IMR-90 (cell line): ENCODE measurements around the gene NAXE. TPM values are rescaled to one million over a fixed set of nuclear protein-coding genes. Genes with fewer than 3 reads are reported as not detected.

Experiments used
- ATAC-seq: fragments of 200-7000 bp; cut with Tn5 transposase; 2 replicates; pipeline ENCODE4 v1.9.1; 2020; ENCODE audit warnings: low read depth, mild to moderate bottlenecking, moderate library complexity
- BruUV-seq: library from RNA; stranded (reverse); fragments of 400-500 nt; replicated peaks from 2 replicates; lab custom pipeline; 2021; lab: Mats Ljungman, UMichigan
- CTCF ChIA-PET: fragments of 300-600 bp; formaldehyde crosslinking; extraction: SDS; loops from one replicate; lab custom pipeline; 2021; ENCODE audit warnings: antibody characterized with exemption; lab: Yijun Ruan, JAX
- POLR2A ChIA-PET: fragments of 300-600 bp; sonication (Branson Sonifier 250); formaldehyde crosslinking; loops from one replicate; lab custom pipeline; 2022; ENCODE audit warnings: antibody characterized with exemption; ENCODE audit not compliant: unreplicated experiment; lab: Charles Lee
- DNase-seq: peaks from one replicate; pipeline ENCODE4 v3.0.0; 2013
- H2AFZ ChIP-seq: replicated peaks from 2 replicates; pipeline ENCODE3; 2013; ENCODE audit warnings: low read length, mild to moderate bottlenecking; ENCODE audit not compliant: poor library complexity
- H2AK5ac ChIP-seq: 2 replicates; pipeline ENCODE4 v1.6.1; 2013; ENCODE audit warnings: low read depth, low read length, inconsistent platforms
- H2AK9ac ChIP-seq: replicated peaks from 2 replicates; pipeline ENCODE3; 2013; ENCODE audit warnings: mild to moderate bottlenecking, low read depth, low read length, moderate library complexity; ENCODE audit not compliant: poor library complexity
- H2BK120ac ChIP-seq: 2 replicates; pipeline ENCODE4 v1.6.1; 2013; ENCODE audit warnings: low read depth, low read length, inconsistent platforms
- H2BK15ac ChIP-seq: 3 replicates; pipeline ENCODE4 v1.6.1; 2013; ENCODE audit warnings: low read depth, low read length, inconsistent platforms
- H2BK20ac ChIP-seq: 2 replicates; pipeline ENCODE4 v1.6.1; 2013; ENCODE audit warnings: low read depth, mild to moderate bottlenecking, inconsistent platforms, low read length, moderate library complexity
- H2BK5ac ChIP-seq: 2 replicates; pipeline ENCODE4 v1.6.1; 2013; ENCODE audit warnings: mild to moderate bottlenecking, low read depth, low read length, inconsistent platforms; ENCODE audit not compliant: poor library complexity, severe bottlenecking
- H3K14ac ChIP-seq: replicated peaks from 2 replicates; pipeline ENCODE4 v1.6.1; 2013; ENCODE audit warnings: low read depth, low read length, inconsistent platforms
- H3K18ac ChIP-seq: 2 replicates; pipeline ENCODE4 v1.6.1; 2013; ENCODE audit warnings: low read depth, low read length, control low read depth
- H3K23ac ChIP-seq: 2 replicates; pipeline ENCODE4 v1.6.1; 2013; ENCODE audit warnings: low read depth, low read length, inconsistent platforms
- H3K27ac ChIP-seq: 2 replicates; pipeline ENCODE4 v1.5.1; 2013; ENCODE audit warnings: mild to moderate bottlenecking, control low read depth, low read length; ENCODE audit not compliant: insufficient read depth
- H3K27me3 ChIP-seq: 2 replicates; pipeline ENCODE4 v1.6.1; 2013; ENCODE audit warnings: low read length; ENCODE audit not compliant: control insufficient read depth, insufficient read depth
- H3K36me3 ChIP-seq: 2 replicates; pipeline ENCODE4 v1.6.1; 2013; ENCODE audit warnings: low read length, mixed read lengths; ENCODE audit not compliant: control insufficient read depth, insufficient read depth
- H3K4ac ChIP-seq: 2 replicates; pipeline ENCODE4 v1.6.1; 2013; ENCODE audit warnings: low read depth, low read length, inconsistent platforms
- H3K4me1 ChIP-seq: 2 replicates; pipeline ENCODE4 v1.6.1; 2013; ENCODE audit warnings: low read length, mixed read lengths; ENCODE audit not compliant: control insufficient read depth, insufficient read depth
- H3K4me2 ChIP-seq: 2 replicates; pipeline ENCODE4 v1.6.1; 2013; ENCODE audit warnings: low read depth, mild to moderate bottlenecking, control low read depth, low read length, moderate library complexity
- H3K4me3 ChIP-seq: 2 replicates; pipeline ENCODE4 v1.5.1; 2013; ENCODE audit warnings: low read depth, mild to moderate bottlenecking, control low read depth, low read length, moderate library complexity; ENCODE audit not compliant: insufficient read depth
- H3K56ac ChIP-seq: 2 replicates; pipeline ENCODE4 v1.6.1; 2013; ENCODE audit warnings: low read length, inconsistent platforms; ENCODE audit not compliant: insufficient read depth; ENCODE audit errors: extremely low read depth
- H3K79me1 ChIP-seq, 2 experiments: 2 replicates each; pipeline ENCODE4 v1.6.1; 2013; ENCODE audit warnings: low read length in 2 of 2, inconsistent platforms in 1 of 2, low read depth in 1 of 2
- H3K9ac ChIP-seq: 2 replicates; pipeline ENCODE4 v1.6.1; 2013; ENCODE audit warnings: low read depth, low read length, control low read depth
- H3K9me1 ChIP-seq: 2 replicates; pipeline ENCODE4 v1.6.1; 2013; ENCODE audit warnings: low read length, inconsistent platforms; ENCODE audit not compliant: insufficient read depth
- H3K9me3 ChIP-seq: 2 replicates; pipeline ENCODE4 v1.6.1; 2013; ENCODE audit warnings: low read length; ENCODE audit not compliant: control insufficient read depth, insufficient read depth
- H4K20me1 ChIP-seq: 2 replicates; pipeline ENCODE4 v1.6.1; 2013; ENCODE audit warnings: low read length, inconsistent platforms; ENCODE audit not compliant: insufficient read depth
- H4K5ac ChIP-seq: 2 replicates; pipeline ENCODE4 v1.6.1; 2013; ENCODE audit warnings: mild to moderate bottlenecking, low read depth, low read length, control low read depth
- H4K8ac ChIP-seq, 2 experiments: 2 replicates each; pipeline ENCODE4 v1.6.1; 2013; ENCODE audit warnings: low read depth in 2 of 2, low read length in 2 of 2, control low read depth in 1 of 2, inconsistent platforms in 1 of 2
- H4K91ac ChIP-seq: 2 replicates; pipeline ENCODE4 v1.6.1; 2013; ENCODE audit warnings: low read depth, low read length, inconsistent platforms; ENCODE audit not compliant: insufficient read depth
- BHLHE40 ChIP-seq: fragments of 150-350 bp; IDR thresholded peaks from 2 replicates; pipeline ENCODE4 v1.6.1; 2016; ENCODE audit warnings: mild to moderate bottlenecking, low read depth, low read length
- CHD1 ChIP-seq: IDR thresholded peaks from 2 replicates; pipeline ENCODE4 v1.6.1; 2012; ENCODE audit warnings: low read depth, low read length, improper control_type of control experiment
- FOS ChIP-seq: fragments of 150-350 bp; IDR thresholded peaks from 2 replicates; pipeline ENCODE4 v1.6.1; 2016; ENCODE audit warnings: low read depth, low read length
- MAZ ChIP-seq: IDR thresholded peaks from 2 replicates; pipeline ENCODE4 v1.6.1; 2012; ENCODE audit warnings: low read depth, mild to moderate bottlenecking, low read length, improper control_type of control experiment, moderate library complexity, borderline replicate concordance
- NFE2L2 ChIP-seq: fragments of 150-350 bp; IDR thresholded peaks from 2 replicates; pipeline ENCODE4 v1.6.1; 2016; ENCODE audit warnings: low read depth, mild to moderate bottlenecking, low read length
- RAD21 ChIP-seq: IDR thresholded peaks from 2 replicates; pipeline ENCODE4 v1.6.1; 2012; ENCODE audit warnings: low read length, improper control_type of control experiment
- WGBS, 2 experiments: methylation state at CpG; one replicate each; pipeline versions ENCODE4 v1.1.5 to v1.1.7; 2013; ENCODE audit warnings: missing lambda C conversion rate in 2 of 2; ENCODE audit not compliant: insufficient read length in 1 of 2; ENCODE audit errors: extremely low coverage in 2 of 2; 5-methylcytosine and 5-hydroxymethylcytosine counted together
- dilution Hi-C: fragments of 300-500 bp; cut with HindIII; formaldehyde crosslinking; loops from one replicate; pipeline ENCODE4 v1.14.3; 2018; ENCODE audit warnings: low sequenced_read_pairs; ENCODE audit not compliant: unreplicated experiment
- in situ Hi-C: fragments of 300-500 bp; cut with MboI; formaldehyde crosslinking; loops from 3 replicates; pipeline ENCODE4 v1.14.3; 2019; ENCODE audit warnings: low sequenced_read_pairs, inconsistent platforms, mixed read lengths
- intact Hi-C: fragments of 100-400 bp; cut with micrococcal nuclease; formaldehyde crosslinking; loops from 2 replicates; pipeline ENCODE4 v1.10.0; 2022
- polyA plus RNA-seq, 3 experiments: library from polyadenylated mRNA; depleted of rRNA; stranded (reverse); fragments of >200 nt; gene quantifications; 2 replicates each; pipeline ENCODE4 v1.2.3, GENCODE V29; 2012; ENCODE audit warnings: low replicate concordance in 1 of 3
- total RNA-seq: library from RNA; depleted of rRNA; stranded (reverse); fragments of >200 nt; gene quantifications from 2 replicates; pipeline ENCODE4 v1.2.3, GENCODE V29; 2012
- TF ChIP-seq, protein P1 (sequence below): fragments of 150-350 bp; IDR thresholded peaks from 2 replicates; pipeline ENCODE4 v1.6.1; 2016; ENCODE audit warnings: low read depth, mild to moderate bottlenecking, low read length, moderate library complexity, borderline replicate concordance
- TF ChIP-seq, protein P2 (sequence below): conservative IDR thresholded peaks from 2 replicates; pipeline ENCODE4 v1.5.1; 2012; ENCODE audit warnings: mild to moderate bottlenecking, low read depth, low read length, improper control_type of control experiment

The NAXE gene
- total and polyA plus RNA-seq, 2 of the 4 experiments (the other 2 are of a cell fraction), result 61.0 to 74.2 TPM

- Histone ChIP-seq H4K8ac (no peak overlapping the region), H2AK9ac (no peak overlapping the region), H3K56ac (no peak overlapping the region), H3K36me3 (no peaks in the 10 kb centered on the region), H3K4me3 (no peak overlapping the region), H3K9ac (no peak overlapping the region), H3K4me1 (no peaks in the 10 kb centered on the region; the same call in 1 of the 2 replicates), H3K4me2 (no peak overlapping the region), H3K23ac (no peak overlapping the region), H3K18ac (no peak overlapping the region), H4K20me1 (peaks cover 7% of the 10 kb centered on the region; the same call in 1 of the 2 replicates), H3K9me3 (no peaks in the 10 kb centered on the region), H2BK120ac (no peak overlapping the region), H4K91ac (no peak overlapping the region), H3K14ac (no peak overlapping the region), H2BK20ac (no peak overlapping the region), H3K9me1 (no peaks in the 10 kb centered on the region), H2AFZ (no peak overlapping the region), H2AK5ac (no peak overlapping the region), H3K27me3 (peaks cover 56% of the 10 kb centered on the region), H2BK15ac (no peak overlapping the region), H3K4ac (no peak overlapping the region), H3K79me1 (no peaks in the 10 kb centered on the region), H4K5ac (no peak overlapping the region), H3K27ac (no peak overlapping the region), H2BK5ac (no peak overlapping the region)
- ChIA-PET CTCF (interaction anchor here (0.6 kb wide), 1 partner anchor 55 kb away, joined by 4 read pairs; no protein-coding TSS in a partner anchor), POLR2A (no interaction called here)
- DNase-seq (no peak), ATAC-seq (no peak)
- TF ChIP-seq, protein P1, sequence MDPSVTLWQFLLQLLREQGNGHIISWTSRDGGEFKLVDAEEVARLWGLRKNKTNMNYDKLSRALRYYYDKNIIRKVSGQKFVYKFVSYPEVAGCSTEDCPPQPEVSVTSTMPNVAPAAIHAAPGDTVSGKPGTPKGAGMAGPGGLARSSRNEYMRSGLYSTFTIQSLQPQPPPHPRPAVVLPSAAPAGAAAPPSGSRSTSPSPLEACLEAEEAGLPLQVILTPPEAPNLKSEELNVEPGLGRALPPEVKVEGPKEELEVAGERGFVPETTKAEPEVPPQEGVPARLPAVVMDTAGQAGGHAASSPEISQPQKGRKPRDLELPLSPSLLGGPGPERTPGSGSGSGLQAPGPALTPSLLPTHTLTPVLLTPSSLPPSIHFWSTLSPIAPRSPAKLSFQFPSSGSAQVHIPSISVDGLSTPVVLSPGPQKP, result no peak
- no peak for TF ChIP-seq NFE2L2
- no peak for TF ChIP-seq RAD21
- TF ChIP-seq MAZ, result no peak
- no peak for TF ChIP-seq CHD1
- TF ChIP-seq, protein P2, sequence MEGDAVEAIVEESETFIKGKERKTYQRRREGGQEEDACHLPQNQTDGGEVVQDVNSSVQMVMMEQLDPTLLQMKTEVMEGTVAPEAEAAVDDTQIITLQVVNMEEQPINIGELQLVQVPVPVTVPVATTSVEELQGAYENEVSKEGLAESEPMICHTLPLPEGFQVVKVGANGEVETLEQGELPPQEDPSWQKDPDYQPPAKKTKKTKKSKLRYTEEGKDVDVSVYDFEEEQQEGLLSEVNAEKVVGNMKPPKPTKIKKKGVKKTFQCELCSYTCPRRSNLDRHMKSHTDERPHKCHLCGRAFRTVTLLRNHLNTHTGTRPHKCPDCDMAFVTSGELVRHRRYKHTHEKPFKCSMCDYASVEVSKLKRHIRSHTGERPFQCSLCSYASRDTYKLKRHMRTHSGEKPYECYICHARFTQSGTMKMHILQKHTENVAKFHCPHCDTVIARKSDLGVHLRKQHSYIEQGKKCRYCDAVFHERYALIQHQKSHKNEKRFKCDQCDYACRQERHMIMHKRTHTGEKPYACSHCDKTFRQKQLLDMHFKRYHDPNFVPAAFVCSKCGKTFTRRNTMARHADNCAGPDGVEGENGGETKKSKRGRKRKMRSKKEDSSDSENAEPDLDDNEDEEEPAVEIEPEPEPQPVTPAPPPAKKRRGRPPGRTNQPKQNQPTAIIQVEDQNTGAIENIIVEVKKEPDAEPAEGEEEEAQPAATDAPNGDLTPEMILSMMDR, result no peak
- no peak for TF ChIP-seq FOS
- no peak for TF ChIP-seq BHLHE40
- intact Hi-C loops (no loop called here), in situ Hi-C loops (no loop called here), dilution Hi-C loops (no loop called here)
- WGBS, 2 experiments, result no CpG with 5 or more reads among the region's 8 CpGs
- no TSS peak for BruUV-seq
Measured at GRCh38 chr1:156629823-156630449, 38.4 kb downstream of the NAXE start.
